Activated T-cell treated with anti-CD3 and anti-CD28 coated beads, Interleukin-2, amount 50 U/mL, for 4 hours (primary cell): ENCODE measurements around the gene KMT2C. TPM values are rescaled to one million over a fixed set of nuclear protein-coding genes. Genes with fewer than 3 reads are reported as not detected.

Experiments used
- ATAC-seq, 2 donors: fragments of 200-7000 bp; cut with Tn5 transposase; one replicate each; pipeline ENCODE4 v1.10.0; 2021
- DNase-seq: peaks from one replicate; pipeline ENCODE4 v3.0.0-alpha.2; 2020
- H3K27me3 Mint-ChIP-seq: one replicate; pipeline ENCODE4 v1.8.0; 2021; ENCODE audit warnings: low read depth, mixed read lengths
- H3K36me3 Mint-ChIP-seq: one replicate; pipeline ENCODE4 v1.8.0; 2022; ENCODE audit warnings: mixed read lengths; ENCODE audit not compliant: insufficient read depth
- H3K4me1 Mint-ChIP-seq: one replicate; pipeline ENCODE4 v1.8.0; 2021; ENCODE audit warnings: low read depth, mixed read lengths
- H3K4me3 Mint-ChIP-seq: one replicate; pipeline ENCODE4 v1.8.0; 2021; ENCODE audit warnings: mild to moderate bottlenecking, moderate library complexity, mixed read lengths
- H3K9me3 Mint-ChIP-seq: one replicate; pipeline ENCODE4 v1.8.0; 2021; ENCODE audit warnings: mixed read lengths
- total RNA-seq, 3 donors: library from RNA; stranded (reverse); gene quantifications; one replicate each; pipeline ENCODE4 v1.2.1, GENCODE V29; 2021

KMT2C gene
- total RNA-seq, 3 donors from 2014 or later: 41.6 to 48.5 (median 41.6) TPM

- no peak overlapping the region for H3K4me3 Mint-ChIP-seq
- peaks cover 11% of the 10 kb centered on the region for H3K9me3 Mint-ChIP-seq
- ATAC-seq (no peak), DNase-seq (no peak)
- peaks cover 58% of the 10 kb centered on the region for H3K36me3 Mint-ChIP-seq
- H3K4me1 Mint-ChIP-seq: peaks cover 14% of the 10 kb centered on the region
- H3K27me3 Mint-ChIP-seq: no peaks in the 10 kb centered on the region
These were observed 315.0 kb downstream of the KMT2C start for GRCh38 chr7:152120776-152121175.

- Mint-ChIP-seq H3K36me3 (peaks cover 58% of the 10 kb centered on the region), H3K4me1 (peaks cover 14% of the 10 kb centered on the region), H3K9me3 (peaks cover 11% of the 10 kb centered on the region), H3K27me3 (no peaks in the 10 kb centered on the region), H3K4me3 (no peak overlapping the region)
- DNase-seq (no peak), ATAC-seq (no peak)
These were observed 315.6 kb downstream of the KMT2C start for GRCh38 chr7:152120210-152120609.

- Mint-ChIP-seq H3K27me3 (no peaks in the 10 kb centered on the region), H3K36me3 (peaks cover 46% of the 10 kb centered on the region), H3K4me1 (peaks cover 10% of the 10 kb centered on the region), H3K4me3 (no peak overlapping the region), H3K9me3 (no peaks in the 10 kb centered on the region)
- DNase-seq: no peak
- ATAC-seq: no peak
These were observed 318.4 kb downstream of the KMT2C start for GRCh38 chr7:152117356-152117755.

GRCh38 chr7:152115021-152115718 lies 320.6 kb downstream of the KMT2C start:
- Mint-ChIP-seq H3K36me3 (peaks cover 37% of the 10 kb centered on the region), H3K9me3 (no peaks in the 10 kb centered on the region), H3K4me3 (no peak overlapping the region), H3K27me3 (no peaks in the 10 kb centered on the region), H3K4me1 (no peaks in the 10 kb centered on the region)
- DNase-seq: no peak
- ATAC-seq: no peak

GRCh38 chr7:152112829-152113228 lies 323.0 kb downstream of the KMT2C start:
- peaks cover 41% of the 10 kb centered on the region for H3K36me3 Mint-ChIP-seq
- no peak for ATAC-seq
- H3K27me3 Mint-ChIP-seq: no peaks in the 10 kb centered on the region
- peaks cover 6% of the 10 kb centered on the region for H3K4me1 Mint-ChIP-seq
- H3K9me3 Mint-ChIP-seq: no peaks in the 10 kb centered on the region
- no peak for DNase-seq
- H3K4me3 Mint-ChIP-seq: no peak overlapping the region

- Mint-ChIP-seq H3K27me3 (no peaks in the 10 kb centered on the region), H3K36me3 (peaks cover 41% of the 10 kb centered on the region), H3K9me3 (no peaks in the 10 kb centered on the region), H3K4me1 (peaks cover 6% of the 10 kb centered on the region), H3K4me3 (no peak overlapping the region)
- ATAC-seq (no peak), DNase-seq (no peak)
These were observed 327.4 kb downstream of the KMT2C start for GRCh38 chr7:152108359-152108758.

- Mint-ChIP-seq H3K4me1 (peaks cover 6% of the 10 kb centered on the region), H3K36me3 (peaks cover 39% of the 10 kb centered on the region), H3K9me3 (no peaks in the 10 kb centered on the region), H3K4me3 (no peak overlapping the region), H3K27me3 (no peaks in the 10 kb centered on the region)
- DNase-seq (no peak), ATAC-seq (no peak)
These were observed 327.9 kb downstream of the KMT2C start for GRCh38 chr7:152107945-152108344.

GRCh38 chr7:152106990-152107389 lies 328.8 kb downstream of the KMT2C start:
- Mint-ChIP-seq H3K36me3 (peaks cover 39% of the 10 kb centered on the region), H3K9me3 (no peaks in the 10 kb centered on the region), H3K27me3 (no peaks in the 10 kb centered on the region), H3K4me1 (peaks cover 6% of the 10 kb centered on the region), H3K4me3 (no peak overlapping the region)
- DNase-seq: no peak
- no peak for ATAC-seq

- Mint-ChIP-seq H3K4me1 (peaks cover 6% of the 10 kb centered on the region), H3K4me3 (no peak overlapping the region), H3K27me3 (no peaks in the 10 kb centered on the region), H3K9me3 (no peaks in the 10 kb centered on the region), H3K36me3 (peaks cover 37% of the 10 kb centered on the region)
- no peak for ATAC-seq
- DNase-seq: no peak
These were observed 330.6 kb downstream of the KMT2C start for GRCh38 chr7:152105205-152105604.

GRCh38 chr7:152103691-152104090 lies 332.1 kb downstream of the KMT2C start:
- peaks cover 31% of the 10 kb centered on the region for H3K36me3 Mint-ChIP-seq

GRCh38 chr7:152103066-152103465 lies 332.7 kb downstream of the KMT2C start:
- H3K9me3 Mint-ChIP-seq: no peaks in the 10 kb centered on the region
- H3K27me3 Mint-ChIP-seq: no peaks in the 10 kb centered on the region
- ATAC-seq (no peak), DNase-seq (no peak)
- peaks cover 29% of the 10 kb centered on the region for H3K36me3 Mint-ChIP-seq
- no peak overlapping the region for H3K4me3 Mint-ChIP-seq
- no peaks in the 10 kb centered on the region for H3K4me1 Mint-ChIP-seq

More at GRCh38 chr7:152103691-152104090, 332.1 kb downstream of the KMT2C start:
- DNase-seq: no peak
- Mint-ChIP-seq H3K4me3 (no peak overlapping the region), H3K27me3 (no peaks in the 10 kb centered on the region), H3K9me3 (no peaks in the 10 kb centered on the region), H3K4me1 (no peaks in the 10 kb centered on the region)
- ATAC-seq: no peak

- Mint-ChIP-seq H3K4me3 (no peak overlapping the region), H3K4me1 (no peaks in the 10 kb centered on the region), H3K9me3 (no peaks in the 10 kb centered on the region), H3K36me3 (peaks cover 14% of the 10 kb centered on the region), H3K27me3 (no peaks in the 10 kb centered on the region)
- DNase-seq (no peak), ATAC-seq (no peak)
These were observed 338.5 kb downstream of the KMT2C start for GRCh38 chr7:152097330-152097729.

- Mint-ChIP-seq H3K4me3 (no peak overlapping the region), H3K36me3 (peaks cover 9% of the 10 kb centered on the region), H3K4me1 (no peaks in the 10 kb centered on the region), H3K9me3 (no peaks in the 10 kb centered on the region), H3K27me3 (no peaks in the 10 kb centered on the region)
- ATAC-seq: no peak
- DNase-seq: no peak
These were observed 340.0 kb downstream of the KMT2C start for GRCh38 chr7:152095771-152096170.

- Mint-ChIP-seq H3K36me3 (peaks cover 18% of the 10 kb centered on the region), H3K4me3 (no peak overlapping the region), H3K4me1 (no peaks in the 10 kb centered on the region), H3K27me3 (no peaks in the 10 kb centered on the region), H3K9me3 (peaks cover 9% of the 10 kb centered on the region)
- no peak for ATAC-seq
- DNase-seq: no peak
These were observed 342.1 kb downstream of the KMT2C start for GRCh38 chr7:152093717-152094116.

- H3K4me1 Mint-ChIP-seq: no peaks in the 10 kb centered on the region
- DNase-seq (no peak), ATAC-seq (no peak)
- H3K4me3 Mint-ChIP-seq: no peak overlapping the region
- H3K36me3 Mint-ChIP-seq: peaks cover 28% of the 10 kb centered on the region
- H3K27me3 Mint-ChIP-seq: no peaks in the 10 kb centered on the region
- peaks cover 21% of the 10 kb centered on the region for H3K9me3 Mint-ChIP-seq
These were observed 345.1 kb downstream of the KMT2C start for GRCh38 chr7:152090747-152091146.
